ENCODE results near the gene SEMA4C. TPM values are rescaled to one million over a fixed set of nuclear protein-coding genes. Genes with fewer than 3 reads are reported as not detected.
"Not testable (repeated sequence)": the region's sequence is repeated elsewhere in the genome, so short reads cannot be mapped to it uniquely, and the experiment has no call there.

SEMA4C gene
- total RNA-seq, 2 experiments from 2014 or later, result 22.2 to 22.5 TPM

DNA sequence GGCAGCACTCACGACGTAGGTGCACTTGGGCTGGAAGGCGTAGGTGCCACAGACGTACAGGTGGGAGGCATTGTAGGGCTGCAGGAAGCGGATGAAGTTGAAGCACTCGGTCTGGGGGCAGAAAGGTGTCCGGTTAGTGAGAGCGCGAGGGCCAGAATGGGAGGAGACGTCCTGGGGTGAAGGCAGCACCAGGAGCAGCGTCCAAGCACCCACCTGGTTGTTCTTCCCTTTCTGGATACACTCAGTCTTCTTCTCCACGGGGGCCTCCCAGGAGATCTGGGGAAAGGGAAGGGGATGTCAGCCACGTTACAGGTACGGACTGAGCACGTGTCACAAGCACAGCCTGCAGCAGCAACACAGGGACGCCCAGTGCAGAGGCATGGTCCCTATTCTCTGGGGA is 4.2 kb downstream of the SEMA4C start:
- DNase-seq, result no peak
- Mint-ChIP-seq H3K9me3 (no peaks in the 10 kb centered on the region), H3K4me1 (peaks cover 33% of the 10 kb centered on the region), H3K36me3 (ENCODE audit: low read depth) (peaks cover 28% of the 10 kb centered on the region), H3K4me3 (no peak overlapping the region), H3K27ac (no peak overlapping the region), H3K27me3 (peaks cover 3% of the 10 kb centered on the region)
- POLR2A ChIA-PET, result no interaction called here
- CTCF ChIA-PET, result no interaction called here

DNA sequence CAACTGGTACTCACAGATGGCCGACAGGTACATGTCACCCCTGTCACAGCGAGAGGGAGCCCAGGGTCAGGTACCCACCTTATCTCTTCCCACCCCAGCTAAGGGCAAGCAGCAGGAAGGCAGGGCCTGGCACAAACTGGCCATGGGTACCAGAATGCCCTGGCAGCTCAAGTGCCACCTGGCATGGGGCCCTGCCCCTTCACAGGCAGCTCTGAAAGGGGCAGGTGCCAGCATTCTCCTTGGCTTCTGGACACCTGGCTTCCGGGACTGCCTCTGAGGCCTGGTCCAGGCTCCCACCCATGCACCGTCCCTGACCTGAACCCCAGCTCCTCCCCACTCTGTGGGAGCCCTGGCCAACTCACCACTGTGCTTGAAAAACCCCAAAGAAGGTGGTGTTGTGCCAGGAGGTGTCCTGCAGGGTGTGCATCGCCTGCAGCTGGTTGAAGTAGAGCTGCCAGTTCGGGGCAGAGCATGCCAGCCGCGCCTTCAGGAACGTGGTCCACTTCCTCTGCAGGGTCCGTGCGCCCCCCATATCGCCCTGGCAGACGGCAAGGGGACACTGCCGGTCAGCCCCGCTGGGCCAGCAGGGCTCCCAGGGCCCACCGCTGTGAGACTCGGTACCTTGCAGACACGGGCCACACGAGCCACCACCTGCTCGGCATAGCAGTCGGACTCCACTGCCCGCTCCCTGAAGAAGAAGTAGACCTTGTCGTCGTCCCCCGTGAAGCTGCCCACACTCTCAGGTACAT is 5.4 kb downstream of the SEMA4C start:
- Mint-ChIP-seq H3K36me3 (ENCODE audit: low read depth) (peaks cover 33% of the 10 kb centered on the region), H3K4me1 (peaks cover 38% of the 10 kb centered on the region), H3K4me3 (no peak overlapping the region), H3K9me3 (no peaks in the 10 kb centered on the region), H3K27me3 (no peaks in the 10 kb centered on the region), H3K27ac (no peak overlapping the region)
- CTCF ChIA-PET, result interaction anchor here (0.7 to 0.9 kb wide), 3 partner anchors 25 to 93 kb away, joined by 3 read pairs; no protein-coding TSS in a partner anchor
- DNase-seq, result no peak
- POLR2A ChIA-PET, result no interaction called here

DNA sequence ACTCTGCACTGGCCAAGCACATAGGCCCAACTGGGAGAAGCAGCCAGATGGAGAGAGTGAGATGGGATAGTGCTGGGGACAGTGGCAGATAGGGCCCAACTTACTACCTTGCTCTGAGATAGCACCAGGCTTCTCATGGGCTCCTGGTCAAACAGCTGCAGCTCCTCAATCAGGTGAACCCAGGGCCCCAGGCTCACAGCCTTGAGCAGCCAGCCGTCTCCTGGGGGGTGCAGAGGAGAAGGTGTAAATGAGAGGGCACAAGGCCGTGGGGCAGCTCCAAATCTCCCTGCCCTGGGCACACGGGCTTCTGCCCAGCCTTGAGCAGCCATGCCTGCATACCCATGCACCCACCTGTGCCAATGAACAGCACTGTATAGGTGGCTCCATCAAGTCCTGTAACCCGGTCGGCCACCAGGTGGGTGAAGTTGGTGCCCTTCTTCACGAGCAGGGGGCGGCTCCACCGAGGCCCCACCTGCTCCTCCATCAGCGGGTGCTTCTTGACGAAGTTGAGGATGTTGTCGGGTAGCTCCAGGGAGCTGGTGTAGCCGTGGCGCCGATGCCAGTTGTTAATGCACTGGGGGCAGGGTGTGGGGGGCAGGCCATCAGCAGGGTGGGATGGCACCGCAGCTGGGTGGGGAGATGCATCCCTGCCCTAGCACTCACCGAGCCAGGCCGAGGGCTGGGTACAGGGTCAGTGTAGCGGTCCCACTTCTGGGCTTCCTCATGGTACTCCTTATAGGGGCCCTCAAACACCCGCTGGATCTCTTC is 6.1 kb downstream of the SEMA4C start:
- no peaks in the 10 kb centered on the region for H3K27me3 Mint-ChIP-seq
- H3K27ac Mint-ChIP-seq, result no peak overlapping the region
- H3K36me3 Mint-ChIP-seq (ENCODE audit: low read depth), result peaks cover 33% of the 10 kb centered on the region
- no peak for DNase-seq
- H3K4me1 Mint-ChIP-seq, result peaks cover 46% of the 10 kb centered on the region
- no peaks in the 10 kb centered on the region for H3K9me3 Mint-ChIP-seq
- ChIA-PET CTCF (interaction anchor here (0.6 to 1.8 kb wide), 7 partner anchors 12 to 97 kb away, joined by 3 to 6 read pairs (median 3); no protein-coding TSS in a partner anchor), POLR2A (no interaction called here)
- H3K4me3 Mint-ChIP-seq, result no peak overlapping the region

DNA sequence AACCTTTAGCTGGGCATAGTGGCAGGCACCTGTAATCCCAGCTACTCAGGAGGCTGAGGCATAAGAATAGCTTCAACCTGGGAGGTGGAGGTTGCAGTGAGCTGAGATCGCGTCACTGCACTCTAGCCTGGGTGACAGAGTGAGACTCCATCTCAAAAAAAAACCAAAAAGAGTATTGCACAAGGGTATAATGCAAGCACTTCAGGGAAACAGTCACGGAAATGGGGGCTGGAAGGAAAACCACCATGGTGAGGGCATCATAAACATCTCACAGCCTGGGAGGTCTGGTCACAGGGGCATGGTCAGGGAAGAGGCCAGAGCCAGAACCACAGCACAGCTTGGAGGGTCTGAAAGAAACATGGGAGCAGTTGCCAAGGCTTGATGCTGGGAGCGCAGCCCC is 6.8 kb downstream of the SEMA4C start:
- H3K27me3 Mint-ChIP-seq, DNase-seq, H3K27ac Mint-ChIP-seq, POLR2A ChIA-PET, H3K4me3 Mint-ChIP-seq, H3K9me3 Mint-ChIP-seq: not testable (repeated sequence)
- peaks cover 47% of the 10 kb centered on the region for H3K4me1 Mint-ChIP-seq
- CTCF ChIA-PET, result interaction anchor here (0.9 to 1.8 kb wide), 3 partner anchors 88 to 98 kb away, joined by 3 to 6 read pairs (median 3); no protein-coding TSS in a partner anchor
- peaks cover 33% of the 10 kb centered on the region for H3K36me3 Mint-ChIP-seq (ENCODE audit: low read depth)

DNA sequence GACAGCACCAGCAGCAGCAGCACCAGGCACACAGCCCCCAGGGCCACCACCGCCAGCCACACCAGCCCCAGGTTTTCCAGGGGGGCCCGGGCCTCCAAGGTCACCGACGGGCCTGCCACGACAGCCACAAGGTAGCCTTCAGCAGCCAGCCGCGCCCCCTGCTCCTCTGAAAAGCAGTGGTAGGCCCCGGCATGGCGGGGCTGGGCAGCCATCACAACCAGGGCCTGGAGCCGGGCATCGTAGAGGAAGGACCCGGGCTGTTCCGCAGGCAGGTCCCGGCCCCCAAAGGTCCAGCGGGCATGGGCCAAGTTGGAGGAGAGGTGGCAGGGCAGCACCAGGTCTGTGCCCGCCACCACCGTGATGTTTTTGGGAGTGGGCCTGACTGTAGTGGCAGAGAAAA is 8.8 kb downstream of the SEMA4C start:
- no peak for DNase-seq
- ChIA-PET CTCF (no interaction called here), POLR2A (interaction anchor here (4.8 kb wide), 1 partner anchor 91 kb away, joined by 62 read pairs; no protein-coding TSS in a partner anchor)
- Mint-ChIP-seq H3K4me3 (no peak overlapping the region), H3K36me3 (ENCODE audit: low read depth) (peaks cover 31% of the 10 kb centered on the region), H3K27ac (no peak overlapping the region), H3K27me3 (no peaks in the 10 kb centered on the region), H3K9me3 (no peaks in the 10 kb centered on the region), H3K4me1 (peaks cover 38% of the 10 kb centered on the region)

DNA sequence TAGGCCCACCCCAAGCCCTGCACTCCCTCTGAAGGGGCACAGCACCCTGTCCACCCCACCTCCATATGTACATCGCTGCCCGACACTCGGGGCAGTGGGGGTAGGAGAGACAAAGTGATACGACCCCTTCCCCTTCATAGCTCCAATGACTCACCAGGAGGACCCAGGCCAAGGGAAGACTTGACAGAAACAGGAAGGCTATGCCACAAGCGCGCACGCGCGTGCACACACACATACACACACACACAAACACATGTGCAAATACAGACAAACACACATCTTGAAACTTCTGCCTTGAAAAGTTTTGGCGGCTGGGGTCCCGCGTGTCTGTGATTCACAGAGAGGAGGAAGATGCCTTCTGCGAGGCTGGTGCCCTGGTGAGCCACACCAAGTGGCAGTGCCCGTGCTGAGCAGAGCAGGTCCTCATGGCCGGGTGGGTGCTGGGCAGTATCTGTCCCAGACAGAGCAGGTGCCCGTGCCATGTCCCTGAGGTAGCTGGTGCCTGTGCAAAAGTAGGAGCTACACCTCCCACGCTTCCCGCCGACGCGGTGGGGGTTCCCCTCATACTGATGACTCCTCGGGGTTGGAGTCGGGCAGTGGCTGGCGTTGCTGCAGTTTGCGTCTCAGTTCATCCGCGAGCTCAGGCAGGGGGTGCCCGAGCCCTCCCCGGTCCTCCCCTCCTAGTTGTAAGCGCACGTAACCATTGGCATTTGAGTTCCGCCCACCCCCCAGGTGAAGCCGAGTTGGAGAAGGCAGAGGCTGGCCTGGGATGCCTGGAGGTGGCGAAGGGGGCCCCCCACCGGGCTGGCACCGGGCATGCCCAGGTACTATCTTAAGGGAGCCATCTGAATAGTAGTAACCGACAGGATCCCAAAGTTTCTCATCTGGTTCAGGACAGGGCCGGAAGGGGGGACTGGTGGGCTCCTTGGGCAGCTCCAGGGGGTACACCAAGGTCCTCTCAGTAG is 9.5 kb downstream of the SEMA4C start:
- H3K4me3 Mint-ChIP-seq, result no peak overlapping the region
- H3K27me3 Mint-ChIP-seq, result no peaks in the 10 kb centered on the region
- H3K36me3 Mint-ChIP-seq (ENCODE audit: low read depth), result peaks cover 27% of the 10 kb centered on the region
- POLR2A ChIA-PET, result interaction anchor here (1.0 to 4.8 kb wide), 2 partner anchors 9 to 92 kb away, joined by 3 to 62 read pairs; no protein-coding TSS in a partner anchor
- H3K4me1 Mint-ChIP-seq, result peaks cover 38% of the 10 kb centered on the region
- no peak for DNase-seq
- H3K9me3 Mint-ChIP-seq, result no peaks in the 10 kb centered on the region
- no peak overlapping the region for H3K27ac Mint-ChIP-seq
- CTCF ChIA-PET, result interaction anchor here (1.0 to 4.7 kb wide), 2 partner anchors 8 to 93 kb away, joined by 3 to 176 read pairs; no protein-coding TSS in a partner anchor

DNA sequence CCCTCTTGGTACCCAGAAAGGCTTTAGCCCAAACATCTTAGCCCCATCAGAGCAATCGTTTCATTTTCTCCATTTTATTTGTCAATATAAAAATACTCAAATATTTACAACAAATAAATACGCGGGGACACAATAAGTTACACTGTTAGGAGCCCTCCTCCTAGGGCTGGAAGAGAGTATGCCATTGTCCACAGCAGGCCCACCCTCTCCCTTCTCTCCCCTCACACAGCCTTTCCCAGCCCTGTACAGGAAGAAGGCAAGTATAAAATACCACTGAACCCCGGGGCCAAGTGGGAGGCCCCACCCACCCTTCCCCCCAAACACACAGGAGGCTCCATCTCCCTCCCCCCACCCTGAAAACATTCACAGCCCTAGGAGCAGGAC is 10.2 kb downstream of the SEMA4C start:
- no peaks in the 10 kb centered on the region for H3K27me3 Mint-ChIP-seq

DNA sequence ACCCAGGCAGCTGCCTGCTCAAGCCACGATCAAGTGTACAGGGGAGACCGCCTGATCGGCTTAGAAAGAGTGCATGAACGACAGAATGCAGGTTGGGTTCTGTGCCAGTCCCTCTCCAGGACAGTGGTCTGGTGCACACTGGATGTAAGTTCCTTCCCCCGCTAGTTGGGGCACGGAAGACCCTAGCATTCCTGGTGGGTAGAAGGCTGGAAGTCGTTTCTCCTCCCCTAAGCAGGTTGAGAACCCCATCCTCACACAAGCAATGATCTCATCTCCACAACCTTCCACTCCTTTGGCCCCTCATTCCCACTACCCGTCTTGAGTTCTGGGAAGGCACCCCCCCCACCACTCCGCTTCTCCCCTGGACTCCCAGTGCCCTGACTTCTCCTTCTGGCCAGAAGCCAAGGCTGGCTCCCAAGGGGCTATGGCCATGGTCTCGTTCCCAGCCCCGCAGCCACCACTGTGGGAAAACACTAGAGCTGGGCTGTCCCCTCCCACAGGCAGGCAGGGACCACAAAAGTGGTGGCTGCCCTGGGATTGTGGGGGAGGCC is 10.7 kb downstream of the SEMA4C start:
- CTCF ChIA-PET, result interaction anchor here (1.2 to 4.7 kb wide), 6 partner anchors 9 to 144 kb away, joined by 3 to 176 read pairs (median 38); no protein-coding TSS in a partner anchor
- no peak for DNase-seq
- Mint-ChIP-seq H3K4me3 (peak overlapping the region; percentile 90), H3K27ac (no peak overlapping the region), H3K9me3 (no peaks in the 10 kb centered on the region), H3K4me1 (peaks cover 47% of the 10 kb centered on the region), H3K27me3 (no peaks in the 10 kb centered on the region), H3K36me3 (ENCODE audit: low read depth) (peaks cover 30% of the 10 kb centered on the region)
- POLR2A ChIA-PET, result interaction anchor here (1.4 to 4.8 kb wide), 9 partner anchors 9 to 103 kb away, joined by 5 to 62 read pairs (median 21); partner anchors contain the start of gene CNNM3

More for the DNA sequence above, 10.2 kb downstream of the SEMA4C start:
- no peaks in the 10 kb centered on the region for H3K9me3 Mint-ChIP-seq
- no peak for DNase-seq
- H3K36me3 Mint-ChIP-seq (ENCODE audit: low read depth), result peaks cover 30% of the 10 kb centered on the region
- ChIA-PET CTCF (interaction anchor here (1.0 to 4.7 kb wide), 2 partner anchors 9 to 94 kb away, joined by 3 to 176 read pairs; no protein-coding TSS in a partner anchor), POLR2A (interaction anchor here (4.8 kb wide), 1 partner anchor 92 kb away, joined by 62 read pairs; no protein-coding TSS in a partner anchor)
- H3K4me1 Mint-ChIP-seq, result peaks cover 43% of the 10 kb centered on the region
- no peak overlapping the region for H3K4me3 Mint-ChIP-seq
- H3K27ac Mint-ChIP-seq, result no peak overlapping the region

DNA sequence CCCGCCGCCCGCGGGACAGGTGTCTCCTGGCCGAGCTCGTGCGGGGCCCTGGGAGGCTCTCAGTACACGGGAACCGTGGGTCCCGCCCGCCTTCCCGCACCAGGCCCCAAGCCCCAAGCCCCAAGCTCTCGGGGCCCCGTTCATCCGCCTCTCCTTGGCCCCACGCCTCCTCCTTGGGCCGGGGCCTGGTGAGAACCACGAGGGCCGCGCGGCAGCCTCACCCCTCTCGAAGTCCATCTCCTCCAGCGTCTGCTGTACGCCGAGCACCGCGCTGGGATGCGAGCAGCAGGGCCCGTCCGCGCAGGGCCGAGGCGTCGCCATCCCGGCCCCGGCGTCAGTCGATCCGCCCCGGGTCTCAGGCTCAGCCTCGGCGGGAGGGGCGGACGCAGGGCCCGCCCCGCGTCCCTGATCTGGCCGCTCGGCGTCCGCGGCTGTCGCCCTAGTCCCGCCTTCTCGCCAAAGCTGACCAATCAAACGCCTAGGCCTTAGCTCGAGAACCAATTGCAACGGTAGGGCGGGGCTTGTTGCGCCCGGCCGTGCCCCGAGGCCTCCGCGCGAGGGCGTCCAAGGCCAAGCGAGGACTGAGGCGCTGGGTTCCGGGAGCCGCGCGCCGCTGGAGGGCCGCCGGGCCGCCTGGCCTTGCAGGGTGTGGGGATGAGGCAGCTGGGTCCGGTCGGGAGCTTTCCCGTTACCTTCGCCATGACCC is 12.1 kb downstream of the SEMA4C start, which contains the start of gene ANKRD39:
ANKRD39 (minus strand) TSS at position 350 of the 706 bp plus-strand sequence; CDS start at position 321, 29 bp downstream.
- Mint-ChIP-seq H3K9me3 (no peaks in the 10 kb centered on the region), H3K27me3 (no peaks in the 10 kb centered on the region), H3K36me3 (ENCODE audit: low read depth) (peaks cover 38% of the 10 kb centered on the region), H3K4me3 (peak within 1 kb of the TSS; percentile 90), H3K27ac (peak within 1 kb of the TSS; percentile 75), H3K4me1 (peaks cover 45% of the 10 kb centered on the region)
- CTCF ChIA-PET, result interaction anchor here (0.6 to 4.7 kb wide), 52 partner anchors 10 to 516 kb away, joined by 3 to 176 read pairs (median 5); partner anchors contain the start of genes ANKRD36, CNNM3, CNNM4 and FAHD2B
- POLR2A ChIA-PET, result interaction anchor here (0.5 to 4.8 kb wide), 34 partner anchors 10 to 522 kb away, joined by 3 to 62 read pairs (median 6); partner anchors contain the start of genes ANKRD36, CNNM3, CNNM4 and KANSL3
- peak; percentile 98 for DNase-seq

DNA sequence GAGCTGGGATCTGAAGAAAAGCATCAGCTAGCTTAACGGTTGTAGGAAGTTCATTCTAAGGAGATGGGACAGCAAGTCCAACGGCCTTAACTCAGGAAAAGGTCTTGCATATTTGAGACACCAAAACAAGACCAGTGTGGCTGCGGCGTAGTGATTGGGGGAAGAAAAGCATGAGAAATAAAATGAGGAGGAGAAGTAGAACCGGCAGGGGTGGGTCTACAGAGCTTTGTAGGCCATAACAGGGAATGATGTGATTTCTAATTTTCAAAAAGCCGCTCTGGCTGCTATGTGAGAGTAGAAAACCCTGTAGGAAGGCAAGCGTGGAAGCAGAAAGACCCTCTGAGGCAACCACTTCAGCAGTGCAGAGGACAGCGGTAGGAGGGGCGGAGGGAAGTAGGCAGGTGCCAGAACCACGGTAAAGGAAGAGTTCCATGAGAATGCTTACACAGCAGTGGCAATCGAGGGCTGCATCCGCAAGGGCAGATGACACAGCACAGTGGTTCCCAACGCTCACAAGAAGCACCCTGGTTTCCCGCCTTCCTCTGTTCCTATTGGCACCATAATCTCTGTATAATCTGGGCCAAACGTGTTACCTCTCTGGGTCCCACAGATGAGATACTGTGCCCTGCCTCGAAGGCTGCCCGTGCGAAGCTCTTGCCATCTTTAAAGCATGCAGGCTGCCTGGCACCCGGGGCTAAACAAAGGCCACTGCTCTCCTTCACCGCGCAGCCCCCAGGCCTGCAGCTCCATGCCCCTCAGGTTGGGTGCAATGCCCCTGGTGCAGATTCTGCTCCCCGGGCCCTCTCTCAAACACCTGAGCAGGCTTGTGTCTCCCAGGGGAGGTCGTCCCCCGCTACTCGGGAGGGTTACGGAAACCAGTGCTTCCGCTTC is 12.9 kb downstream of the SEMA4C start:
- ChIA-PET CTCF (interaction anchor here (0.6 to 4.7 kb wide), 49 partner anchors 10 to 515 kb away, joined by 3 to 176 read pairs (median 5); partner anchors contain the start of genes ANKRD36, CNNM3, CNNM4 and FAHD2B), POLR2A (interaction anchor here (0.5 to 4.8 kb wide), 32 partner anchors 10 to 521 kb away, joined by 3 to 62 read pairs (median 6); partner anchors contain the start of genes ANKRD36, CNNM3, CNNM4 and KANSL3)
- H3K27ac Mint-ChIP-seq, result peak overlapping the region; percentile 75
- H3K36me3 Mint-ChIP-seq (ENCODE audit: low read depth), result peaks cover 45% of the 10 kb centered on the region
- no peaks in the 10 kb centered on the region for H3K9me3 Mint-ChIP-seq
- H3K27me3 Mint-ChIP-seq, result no peaks in the 10 kb centered on the region
- peak overlapping the region; percentile 90 for H3K4me3 Mint-ChIP-seq
- DNase-seq, result peak; percentile 63
- H3K4me1 Mint-ChIP-seq, result peaks cover 45% of the 10 kb centered on the region
